DMS79 (cell line): ENCODE results near the gene TMEM132A.
A peak's percentile ranks its signal among the peaks of the same experiment; 100 is the strongest.
"Not testable (repeated sequence)": the region's sequence is repeated elsewhere in the genome, so short reads cannot be mapped to it uniquely, and the experiment has no call there.

Source experiments
- DNase-seq: peaks from one replicate; lab custom pipeline; 2025; lab: John Stamatoyannopoulos, UW

Gene TMEM132A

DNA sequence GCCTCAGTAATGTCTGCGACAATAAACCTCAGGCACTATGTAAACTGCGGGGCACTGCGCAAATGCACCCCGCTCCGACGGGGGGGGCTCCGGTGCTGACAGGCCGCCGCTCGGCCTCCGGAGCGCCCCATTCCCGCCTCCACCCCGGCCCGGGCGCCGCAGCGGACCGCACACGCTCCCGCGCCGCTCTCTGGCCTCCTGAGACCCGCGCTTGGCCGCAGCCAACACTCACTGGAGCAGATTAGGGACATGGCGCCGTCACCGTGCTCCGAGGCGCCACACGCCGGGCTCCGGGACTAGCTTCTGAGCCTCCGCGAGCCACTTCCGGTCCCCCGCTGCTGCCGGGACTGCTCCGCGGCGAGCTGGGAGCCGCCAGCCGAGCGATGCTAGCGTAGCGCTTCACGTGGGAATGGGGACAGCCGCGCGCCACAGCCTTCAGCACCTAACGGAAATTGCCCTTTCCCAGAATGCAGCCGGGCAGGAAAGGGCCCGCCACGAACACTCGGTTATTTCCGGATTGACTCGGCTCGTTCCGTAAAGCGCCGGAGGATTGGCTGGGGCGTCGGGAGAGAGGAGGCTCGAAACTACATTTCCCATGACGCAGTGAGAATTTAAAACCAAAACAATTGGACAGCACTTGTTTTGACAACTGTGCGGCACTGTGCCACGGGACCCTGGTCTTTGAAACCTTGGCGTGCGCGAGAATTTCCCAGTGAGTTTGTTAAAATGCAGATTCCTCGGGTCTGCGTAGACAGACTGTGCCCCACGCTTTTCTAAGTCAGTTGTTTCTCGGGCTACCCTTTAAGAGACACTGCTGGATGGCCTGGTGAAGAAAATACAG is 17.9 kb upstream of the TMEM132A start, which contains the start of gene PRPF19:
TSS of gene PRPF19 (minus strand) at position 454 of the 841 bp plus-strand sequence. CDS start at position 251, 203 bp downstream.
- peak; percentile 97 for DNase-seq

DNA sequence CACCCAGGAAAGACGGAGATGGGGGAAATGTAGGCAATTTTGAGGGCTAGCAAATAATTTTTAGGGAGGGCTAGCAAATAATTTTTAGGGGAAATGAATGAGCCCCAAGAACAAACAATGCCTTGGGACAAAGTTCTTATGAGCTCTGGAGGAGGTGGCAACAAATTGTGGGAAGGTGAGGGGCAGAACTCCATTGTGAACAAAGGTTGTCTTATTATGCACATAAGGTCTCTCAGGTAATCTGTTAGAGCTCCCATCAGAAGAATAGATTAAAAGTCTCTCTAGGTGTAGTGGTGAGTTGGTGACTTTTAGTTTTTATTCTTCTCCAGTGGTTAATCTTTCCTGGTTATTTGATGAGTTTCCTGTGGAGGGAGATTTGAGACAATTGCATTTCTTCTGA is 15.5 kb upstream of the TMEM132A start:
- DNase-seq, result no peak

DNA sequence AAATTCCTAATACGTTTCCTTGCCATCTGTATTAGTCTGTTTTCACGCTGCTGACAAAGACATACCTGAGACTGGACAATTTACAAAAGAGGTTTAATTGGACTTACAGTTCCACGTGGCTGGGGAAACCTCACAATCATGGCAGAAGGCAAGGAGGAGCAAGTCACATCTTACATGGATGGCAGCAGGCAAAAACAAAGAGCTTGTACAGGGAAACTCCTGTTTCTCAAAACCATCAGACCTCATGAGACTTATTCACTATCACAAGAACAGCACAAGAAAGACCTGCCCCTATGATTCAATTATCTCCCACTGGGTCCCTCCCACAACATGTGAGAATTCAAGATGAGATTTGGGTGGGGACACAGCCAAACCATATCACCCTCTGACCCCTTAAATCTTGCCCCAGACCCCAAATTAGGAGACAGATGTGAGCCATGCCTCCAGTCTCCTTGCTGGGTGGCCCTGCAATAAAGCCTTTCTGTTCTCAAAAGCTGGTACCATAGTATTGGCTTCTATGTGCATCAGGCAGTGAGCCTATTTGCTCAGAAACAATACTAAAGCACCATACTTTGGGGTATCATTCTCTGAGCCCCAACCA is 14.5 kb upstream of the TMEM132A start:
- not testable (repeated sequence) for DNase-seq

DNA sequence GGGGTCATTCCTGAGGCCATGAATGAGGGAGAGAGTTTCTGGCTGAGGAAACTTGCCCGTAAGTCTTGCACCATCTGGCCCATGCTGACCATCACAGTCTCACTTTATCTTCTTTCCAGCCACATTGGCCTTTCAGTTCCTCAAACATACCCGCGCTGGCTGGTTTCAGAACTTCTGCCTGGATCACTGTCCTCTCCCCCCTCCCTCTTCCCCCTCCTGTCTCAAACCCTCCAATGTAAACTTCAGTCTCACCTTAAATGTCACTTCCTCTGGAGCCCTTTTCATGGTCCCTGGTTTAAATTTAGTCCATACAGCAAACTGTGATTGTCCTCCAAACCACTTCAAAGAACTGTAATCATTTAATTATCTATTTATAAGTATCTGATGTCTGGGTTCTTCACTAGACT is 14.0 kb upstream of the TMEM132A start:
- DNase-seq, result no peak

DNA sequence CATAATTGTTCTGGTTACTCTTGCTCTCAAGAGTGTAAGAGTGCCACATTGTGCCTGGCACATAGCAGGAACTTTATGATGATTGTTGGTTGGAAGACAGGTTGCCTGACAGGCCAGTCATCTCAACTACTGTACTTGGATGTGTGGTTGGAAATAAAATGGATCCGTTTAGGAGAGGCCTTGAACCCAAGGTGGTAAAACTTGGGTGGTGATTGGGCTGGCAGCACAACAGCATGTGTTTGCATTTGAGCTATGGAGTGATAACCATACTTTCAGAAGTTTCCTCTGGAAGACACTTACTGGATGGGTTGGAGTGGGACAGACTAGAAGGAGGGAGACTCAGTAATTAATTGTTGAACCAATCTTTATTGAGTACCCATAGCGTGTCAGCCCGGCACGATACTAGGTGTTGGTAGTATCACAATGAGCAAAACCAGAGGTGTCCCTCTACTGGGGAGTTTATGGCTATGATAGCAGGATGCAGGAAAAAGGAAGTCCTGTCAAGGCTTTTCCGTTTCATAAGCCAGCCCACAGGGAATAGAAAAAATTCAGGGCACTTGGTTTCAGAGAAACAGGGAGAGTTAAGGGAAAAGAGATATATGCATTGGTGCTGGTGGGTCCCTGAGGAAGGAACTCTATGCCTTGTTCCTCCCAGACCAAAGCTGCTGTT is 13.4 kb upstream of the TMEM132A start:
- DNase-seq, result no peak

DNA sequence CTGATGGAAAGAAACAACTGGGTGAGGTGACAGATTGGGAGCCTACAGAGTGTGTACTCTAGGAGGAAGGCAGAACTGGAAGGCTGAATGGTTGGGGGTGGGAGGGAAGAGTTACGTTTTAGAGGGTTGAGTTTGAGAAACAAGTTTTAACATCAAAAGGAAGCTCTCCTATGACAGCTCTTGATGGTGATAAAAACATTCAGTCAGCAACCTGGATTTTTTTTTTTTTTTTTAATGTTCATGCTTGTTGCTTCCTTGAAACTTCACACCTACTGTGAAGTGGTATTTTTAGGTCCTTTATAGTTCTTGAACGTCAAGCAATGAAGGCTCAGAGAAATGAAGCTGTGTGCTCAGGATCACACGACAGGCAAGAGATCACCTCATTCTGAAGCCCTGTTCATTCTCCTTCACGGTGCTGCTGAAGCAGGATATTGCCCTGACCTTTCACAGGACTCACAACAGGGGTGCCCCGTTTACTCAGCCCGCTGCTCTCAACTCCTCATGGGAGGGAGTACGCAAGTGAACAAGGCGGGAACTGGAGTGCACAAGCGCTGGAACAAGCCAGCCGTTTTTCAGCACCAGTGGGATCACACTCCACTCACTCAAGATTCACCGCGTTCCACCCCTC is 11.9 kb upstream of the TMEM132A start:
- peak; percentile 53 for DNase-seq

DNA sequence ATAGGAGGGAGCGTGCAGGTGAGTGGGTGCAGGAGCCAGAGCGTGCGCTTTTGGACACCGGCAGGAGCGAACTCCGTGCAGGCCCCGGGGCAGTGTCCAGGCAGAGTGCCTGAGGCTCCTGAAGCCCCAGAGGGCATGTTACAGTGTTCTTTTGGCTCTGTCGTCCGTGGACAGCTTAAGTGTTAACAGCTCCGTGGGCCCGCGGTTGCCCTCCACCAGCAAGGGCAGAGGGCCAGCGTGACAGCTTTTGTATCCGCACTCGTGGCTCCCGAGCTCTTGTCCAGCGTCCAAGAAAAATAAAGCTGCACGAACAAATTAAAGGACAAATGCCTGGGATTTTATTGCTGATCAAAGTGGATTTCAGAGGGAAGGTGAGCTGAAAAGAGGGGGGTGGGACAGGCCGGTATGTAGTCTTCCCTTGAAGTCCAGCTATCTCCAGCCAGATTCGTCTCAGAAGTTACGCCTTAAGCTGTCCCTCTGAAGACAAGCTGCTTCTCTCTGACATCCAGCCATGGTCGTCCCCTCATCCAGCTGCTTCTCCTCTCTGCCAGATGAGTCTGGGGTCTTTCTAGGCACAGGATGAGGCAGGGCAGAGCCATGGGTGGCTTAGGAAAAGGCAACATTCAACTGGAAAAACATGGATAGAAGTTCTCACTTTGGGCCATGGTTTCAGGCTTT is 11.3 kb upstream of the TMEM132A start:
- no peak for DNase-seq

DNA sequence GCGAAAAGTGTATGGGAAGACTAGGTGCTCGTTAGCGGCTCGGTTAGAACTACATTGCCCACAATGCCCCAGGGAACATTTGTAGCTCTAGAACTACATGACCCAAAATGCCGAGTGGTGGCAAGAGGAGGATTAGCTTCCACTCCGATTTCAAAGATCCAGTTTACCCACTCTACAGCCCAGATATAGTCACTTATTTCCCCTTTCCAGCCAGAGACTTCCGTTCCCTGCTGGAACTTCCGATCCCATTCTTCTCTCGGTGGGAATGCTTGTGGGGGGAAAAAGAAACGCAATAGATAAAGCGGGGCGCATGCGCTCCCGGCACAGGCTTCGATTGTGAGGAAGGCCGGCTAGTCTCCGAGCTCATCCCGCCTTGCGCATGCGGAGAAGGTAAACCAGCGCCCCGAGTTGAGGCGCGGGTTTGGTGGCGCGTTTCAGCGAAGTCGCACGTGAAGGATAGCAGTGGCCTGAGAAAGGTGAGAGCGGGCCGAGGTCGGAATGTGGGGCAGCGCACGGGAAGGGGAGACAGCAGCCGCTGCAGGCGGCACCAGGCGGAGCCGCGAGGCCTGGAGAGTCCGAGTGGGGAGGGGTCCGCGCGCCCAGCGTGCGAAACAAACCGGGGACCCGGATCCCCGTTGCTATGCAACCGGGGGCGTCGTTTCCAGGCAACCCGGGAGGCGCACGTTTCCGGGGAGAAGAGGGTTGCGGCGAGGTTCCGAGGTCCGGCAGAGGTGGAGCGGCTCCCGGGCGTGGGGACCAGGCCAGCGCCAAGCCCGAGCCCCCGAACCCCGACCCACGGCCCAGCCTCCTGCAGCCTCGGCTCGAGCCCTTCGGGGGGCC is 10.2 kb upstream of the TMEM132A start, which contains the start of gene TMEM109:
TSS of gene TMEM109 (plus strand) at position 366 of the 840 bp plus-strand sequence. CDS start 5,536 bp downstream, outside the sequence.
- peak; percentile 93 for DNase-seq

DNA sequence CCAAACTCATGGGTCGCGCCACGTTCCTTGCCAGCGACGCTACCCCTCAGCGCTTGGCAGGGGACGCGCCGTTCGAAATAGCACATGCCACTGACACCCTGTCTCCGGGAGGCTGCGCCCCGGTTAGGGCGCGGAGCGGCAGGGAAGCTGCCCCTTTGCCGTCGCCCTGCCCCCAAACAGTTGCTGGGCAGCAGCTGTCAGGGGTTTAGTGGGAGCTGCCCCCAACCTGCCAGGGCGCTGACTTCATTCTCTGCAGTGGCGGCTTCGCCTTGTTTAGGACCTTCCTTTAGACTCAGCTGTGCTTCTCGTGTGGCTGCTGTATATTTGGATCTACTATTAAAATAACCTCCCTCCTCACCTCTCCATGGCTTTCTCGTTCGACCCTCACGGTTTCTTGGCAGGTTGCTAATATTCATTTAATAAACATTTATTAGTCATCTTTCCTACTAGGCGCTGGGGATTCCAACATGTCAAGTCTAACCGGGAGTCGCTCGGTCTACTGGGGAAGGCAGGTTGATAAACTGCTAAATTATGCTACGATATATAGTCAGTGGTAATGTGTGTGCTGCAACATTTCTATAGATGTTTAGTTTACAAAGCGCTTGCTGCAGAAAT is 9.5 kb upstream of the TMEM132A start:
- no peak for DNase-seq

DNA sequence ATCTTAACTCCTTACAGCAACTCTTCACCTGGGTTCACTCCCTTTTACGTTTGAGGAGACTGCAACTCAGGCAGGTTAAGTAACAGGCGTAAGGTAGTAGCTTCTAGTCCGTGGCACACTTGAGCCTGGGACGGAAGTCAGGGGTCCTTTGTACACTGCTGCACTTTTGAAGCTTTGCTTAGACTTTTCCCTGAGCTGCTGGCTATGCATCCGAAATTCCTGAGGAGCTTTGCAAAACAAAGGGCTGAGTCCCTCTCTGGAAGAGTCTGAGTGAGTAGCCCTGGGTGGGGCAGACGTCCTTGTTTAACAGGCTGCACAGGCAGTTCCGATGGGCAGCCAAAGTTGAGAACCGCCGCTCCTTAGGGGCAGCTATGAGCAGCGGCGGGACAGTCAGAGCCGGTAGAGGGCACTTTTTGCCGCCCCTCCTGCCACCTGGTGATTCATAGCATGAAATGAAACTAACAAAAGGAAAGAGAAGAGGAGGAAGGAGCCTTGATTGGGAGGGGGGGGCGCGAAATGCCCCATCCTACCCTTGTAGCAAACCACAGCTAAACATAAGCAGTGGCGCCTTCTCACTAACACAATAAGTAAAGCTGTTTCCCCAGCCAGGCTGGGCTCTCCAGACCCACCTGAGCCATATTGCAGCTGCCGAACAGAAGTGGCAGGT is 8.9 kb upstream of the TMEM132A start:
- DNase-seq, result peak; percentile 67

DNA sequence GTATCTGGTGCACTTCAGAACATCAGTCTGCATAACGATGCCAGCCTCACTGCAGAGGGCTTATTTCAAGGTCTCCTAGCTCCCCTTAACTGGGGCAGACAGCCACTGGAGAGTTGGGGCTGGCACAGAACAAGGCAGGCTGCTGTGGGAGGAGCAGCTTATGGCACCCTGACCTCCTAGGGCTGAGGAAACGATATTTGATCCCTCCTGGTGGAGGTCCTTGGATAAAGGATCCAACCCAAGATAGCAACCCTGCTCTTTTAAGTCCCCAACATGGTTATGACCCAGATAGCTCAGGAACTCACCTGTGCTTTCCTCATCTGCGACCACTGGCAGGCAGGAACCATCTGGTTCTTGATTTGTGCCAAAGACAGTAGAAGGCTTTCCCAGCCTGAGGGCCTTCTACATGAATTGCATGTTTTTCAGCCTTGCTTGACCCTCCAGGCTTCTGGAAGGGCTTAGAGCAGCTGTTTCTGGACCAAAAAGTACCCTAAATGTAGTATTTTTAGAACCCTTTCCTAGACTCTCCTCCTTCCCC is 7.5 kb upstream of the TMEM132A start:
- no peak for DNase-seq

DNA sequence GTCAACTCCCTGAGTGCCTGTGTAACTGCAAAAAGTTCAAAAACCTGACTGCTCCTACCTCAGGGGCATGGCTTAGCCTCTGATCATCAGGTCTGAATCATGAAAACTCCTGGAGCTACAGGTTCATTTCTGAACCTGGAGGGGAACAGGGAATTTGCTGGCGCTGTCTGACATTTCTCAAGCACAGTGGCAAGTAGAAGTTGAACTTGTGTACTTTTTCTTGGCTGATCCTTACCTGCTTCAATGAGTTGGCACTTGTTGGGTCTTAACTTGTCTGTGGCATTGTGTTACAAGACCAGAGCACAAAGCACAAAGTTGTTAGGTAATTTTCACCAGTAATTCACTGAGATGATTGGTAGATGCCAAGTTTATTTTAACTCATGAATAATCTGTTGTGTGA is 7.0 kb upstream of the TMEM132A start:
- DNase-seq, result no peak

DNA sequence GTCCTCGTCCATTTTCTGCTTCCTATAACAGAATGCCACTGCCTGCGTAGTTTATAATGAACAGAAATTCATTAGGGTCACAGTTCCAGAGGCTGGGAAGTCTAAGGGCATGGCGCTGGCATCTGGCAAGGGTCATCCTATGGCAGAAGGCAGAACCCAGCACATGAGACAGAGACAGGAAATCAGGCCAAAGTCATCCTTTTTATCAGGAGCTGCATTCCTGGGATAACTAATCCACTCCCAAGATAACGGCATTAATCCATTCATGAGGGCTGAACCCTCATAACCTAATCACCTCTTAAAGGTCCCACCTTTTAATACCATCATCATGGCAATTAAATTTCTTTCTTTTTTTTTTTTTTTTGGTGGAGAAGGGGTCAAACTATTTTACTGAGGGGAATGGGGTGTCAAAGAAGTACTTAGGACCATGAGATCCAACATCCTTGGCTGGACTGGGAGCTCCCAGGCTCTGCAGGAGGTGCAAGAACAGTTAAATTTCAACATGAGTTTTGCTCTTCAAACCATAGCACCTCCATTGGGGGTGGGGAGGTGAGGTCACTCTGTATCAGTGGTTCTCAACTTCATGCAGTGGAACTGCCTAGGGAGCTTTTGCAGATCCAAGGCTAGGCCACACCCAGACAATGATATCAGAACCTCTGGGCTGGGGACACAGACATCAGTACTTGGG is 5.9 kb upstream of the TMEM132A start:
- no peak for DNase-seq

DNA sequence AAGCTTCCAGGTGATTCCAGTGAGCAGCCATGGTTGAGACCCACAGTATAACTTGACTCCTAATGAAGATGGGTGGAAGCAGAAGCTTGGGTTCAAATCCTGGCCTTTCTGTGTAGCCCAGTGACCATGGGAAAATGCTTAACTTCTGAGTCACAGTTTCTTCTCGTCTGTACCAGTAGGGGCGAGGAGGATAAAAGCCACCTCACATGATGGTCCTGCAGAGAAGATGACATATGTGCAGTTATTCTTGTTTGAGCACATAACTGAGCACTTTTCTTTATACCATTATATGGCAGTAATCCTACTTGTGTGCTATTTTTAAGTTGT is 5.4 kb upstream of the TMEM132A start:
- no peak for DNase-seq

DNA sequence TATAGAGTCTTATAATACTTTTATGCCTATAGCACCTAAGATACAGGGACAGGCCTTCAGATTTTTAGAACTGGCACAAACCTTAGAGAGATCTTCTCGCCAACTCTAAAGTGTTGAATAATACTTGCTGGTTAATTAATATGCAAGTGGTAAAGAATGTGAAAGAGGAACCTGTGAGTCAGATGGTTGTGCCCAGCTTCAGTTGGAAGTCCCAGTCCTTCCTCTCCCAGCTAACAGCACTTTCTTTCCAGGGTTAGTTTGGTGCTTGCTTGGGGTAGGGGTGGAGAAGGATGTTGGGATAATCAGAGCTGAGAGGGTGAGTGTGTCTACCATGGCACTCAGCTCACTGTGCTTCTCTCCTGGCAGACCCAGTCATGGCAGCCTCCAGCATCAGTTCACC is 4.9 kb upstream of the TMEM132A start:
- DNase-seq, result no peak

DNA sequence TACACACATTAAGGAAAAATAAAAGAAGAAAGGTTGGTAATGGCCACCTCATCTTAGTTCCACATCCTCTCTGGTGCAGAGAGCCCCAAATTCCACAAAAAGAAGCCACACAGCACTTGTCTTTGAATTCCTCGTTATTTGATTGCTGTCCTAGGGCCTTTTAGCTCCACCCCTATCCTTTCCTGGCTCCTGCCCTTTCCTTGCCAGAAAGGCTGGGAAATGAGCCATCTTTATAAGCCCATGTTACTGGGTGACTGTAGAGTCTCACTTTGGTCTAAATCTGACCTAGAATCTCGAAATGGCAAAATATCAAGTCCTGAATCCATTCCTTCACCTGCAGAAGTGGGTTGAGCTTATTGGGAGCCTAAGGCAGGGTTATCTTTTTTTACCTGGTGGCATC is 4.3 kb upstream of the TMEM132A start:
- DNase-seq, result no peak

DNA sequence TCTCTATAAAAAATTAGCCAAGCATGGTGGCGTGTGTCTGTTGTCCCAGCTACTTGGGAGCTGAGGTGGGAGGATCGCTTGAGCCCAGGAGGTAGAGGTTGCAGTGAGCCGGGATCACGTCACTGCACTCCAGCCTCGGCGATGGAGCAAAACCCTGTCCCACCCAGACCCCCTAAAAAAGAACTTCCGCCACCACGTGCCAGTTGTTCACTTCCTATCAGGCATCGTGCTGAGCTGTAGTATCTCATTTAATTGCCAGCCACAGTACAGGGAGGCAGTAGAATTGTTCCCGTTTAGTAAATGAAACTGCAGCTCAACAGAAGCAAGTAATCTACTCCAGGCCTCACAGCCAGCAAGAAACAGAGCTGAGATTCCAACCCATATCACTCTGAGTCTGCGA is 3.0 kb upstream of the TMEM132A start:
- DNase-seq, result no peak

DNA sequence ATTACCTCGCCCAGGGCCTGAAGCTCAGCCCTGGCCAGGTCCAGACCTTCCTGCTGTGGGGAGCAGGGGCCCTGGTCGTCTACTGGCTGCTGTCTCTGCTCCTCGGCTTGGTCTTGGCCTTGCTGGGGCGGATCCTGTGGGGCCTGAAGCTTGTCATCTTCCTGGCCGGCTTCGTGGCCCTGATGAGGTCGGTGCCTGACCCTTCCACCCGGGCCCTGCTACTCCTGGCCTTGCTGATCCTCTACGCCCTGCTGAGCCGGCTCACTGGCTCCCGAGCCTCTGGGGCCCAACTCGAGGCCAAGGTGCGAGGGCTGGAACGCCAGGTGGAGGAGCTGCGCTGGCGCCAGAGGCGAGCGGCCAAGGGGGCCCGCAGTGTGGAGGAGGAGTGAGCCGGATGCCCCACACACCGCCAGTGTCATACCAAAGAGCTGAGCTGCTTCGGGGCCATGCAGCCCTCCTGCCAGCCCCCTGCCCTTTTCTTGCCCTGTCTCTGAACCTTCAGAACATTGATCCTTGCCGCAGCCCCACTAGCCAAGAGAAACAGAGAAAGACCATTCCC is 2.4 kb upstream of the TMEM132A start:
- no peak for DNase-seq

DNA sequence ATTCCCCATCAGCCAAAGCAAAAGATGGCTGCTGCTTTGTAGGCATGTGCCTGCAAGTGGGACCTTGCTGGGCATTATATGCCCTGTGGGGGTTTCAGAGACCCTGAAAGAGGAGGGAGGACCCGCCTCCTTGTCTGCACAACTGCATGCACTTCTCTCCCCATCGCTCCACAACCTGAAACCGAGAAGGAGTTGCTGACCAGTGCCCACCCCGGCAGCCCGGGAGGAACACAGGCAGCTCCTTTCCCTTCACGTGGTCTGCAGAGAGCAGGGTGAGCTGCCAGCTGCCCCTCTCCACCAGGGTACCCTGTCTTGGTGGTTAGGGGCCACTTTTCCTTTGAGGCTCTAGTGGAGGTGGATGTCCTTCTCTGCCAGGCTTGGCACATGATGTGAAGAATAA is 1.4 kb upstream of the TMEM132A start:
- no peak for DNase-seq
